ENCODE results near the gene HIC1.

Gene HIC1

GRCh38 chr17:2047590-2047989 is 7.3 kb upstream of the HIC1 start:
- DNase-seq: no peak

DNA sequence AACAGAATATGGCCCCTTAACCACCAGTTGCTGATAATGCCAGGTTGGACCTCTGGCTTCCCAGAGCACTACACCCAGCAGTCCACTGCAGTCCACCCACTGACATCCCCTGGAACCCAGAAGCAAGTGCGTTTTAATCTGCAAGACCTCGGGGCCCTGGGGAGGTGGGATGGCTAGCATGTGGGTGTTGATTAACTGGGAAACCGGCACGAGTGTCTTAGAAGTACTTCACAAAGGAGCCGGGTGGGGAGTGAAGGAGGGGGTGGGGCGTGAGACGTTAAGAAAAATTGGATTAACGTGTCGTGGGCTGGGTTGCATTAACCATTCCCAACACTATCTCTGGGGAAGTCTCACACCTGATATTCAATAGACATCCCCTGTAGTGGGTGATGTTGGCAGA is 6.1 kb upstream of the HIC1 start:
- no peak for DNase-seq

GRCh38 chr17:2049333-2050299 is 5.3 kb upstream of the HIC1 start:
- peak; percentile 86 for DNase-seq

GRCh38 chr17:2050300-2051060 is 4.4 kb upstream of the HIC1 start:
- DNase-seq: peak; percentile 70

DNA sequence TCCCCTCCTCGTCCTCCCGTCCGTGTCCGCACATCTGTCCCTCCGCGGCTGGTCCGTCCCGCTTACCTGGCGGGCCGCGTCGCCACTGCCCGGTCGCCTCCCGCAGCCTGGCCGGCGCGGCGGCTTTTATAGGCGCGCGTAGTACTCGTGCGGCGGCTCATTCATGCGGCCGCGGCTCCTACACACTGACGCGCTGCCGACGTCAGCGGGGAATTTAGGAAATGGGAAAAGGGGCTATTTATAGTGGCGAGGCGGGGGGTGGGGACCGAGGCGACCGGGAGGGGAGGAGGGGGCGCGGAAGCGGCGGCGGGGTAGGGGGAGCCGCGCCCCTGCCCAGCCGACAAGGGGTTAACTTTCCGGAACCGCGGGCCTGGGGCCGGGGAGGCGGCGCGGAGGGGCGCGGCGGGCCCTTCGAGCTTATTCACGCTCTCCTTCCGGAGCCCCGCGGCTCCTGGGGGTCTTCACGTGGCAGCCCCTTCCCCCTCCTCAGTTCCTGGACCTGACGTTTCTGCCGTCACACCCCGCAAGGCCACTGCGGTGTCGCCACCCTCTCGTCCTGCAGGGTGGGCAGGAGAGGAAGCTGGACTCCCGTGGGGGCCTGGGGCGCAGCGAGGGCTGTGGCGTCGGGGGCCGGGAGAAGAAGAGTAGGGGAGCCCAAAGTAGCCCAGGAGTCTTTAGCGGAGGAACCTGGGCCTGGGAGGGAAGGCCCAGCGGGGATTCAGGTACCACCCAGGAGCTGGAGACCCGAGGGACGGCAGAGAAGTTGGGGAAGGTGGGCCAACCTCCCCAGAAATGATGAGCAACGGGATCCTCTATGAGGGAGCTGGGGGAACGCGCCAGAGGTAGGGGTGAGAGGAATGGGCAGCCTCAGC is 3.6 kb upstream of the HIC1 start:
- DNase-seq: no peak

DNA sequence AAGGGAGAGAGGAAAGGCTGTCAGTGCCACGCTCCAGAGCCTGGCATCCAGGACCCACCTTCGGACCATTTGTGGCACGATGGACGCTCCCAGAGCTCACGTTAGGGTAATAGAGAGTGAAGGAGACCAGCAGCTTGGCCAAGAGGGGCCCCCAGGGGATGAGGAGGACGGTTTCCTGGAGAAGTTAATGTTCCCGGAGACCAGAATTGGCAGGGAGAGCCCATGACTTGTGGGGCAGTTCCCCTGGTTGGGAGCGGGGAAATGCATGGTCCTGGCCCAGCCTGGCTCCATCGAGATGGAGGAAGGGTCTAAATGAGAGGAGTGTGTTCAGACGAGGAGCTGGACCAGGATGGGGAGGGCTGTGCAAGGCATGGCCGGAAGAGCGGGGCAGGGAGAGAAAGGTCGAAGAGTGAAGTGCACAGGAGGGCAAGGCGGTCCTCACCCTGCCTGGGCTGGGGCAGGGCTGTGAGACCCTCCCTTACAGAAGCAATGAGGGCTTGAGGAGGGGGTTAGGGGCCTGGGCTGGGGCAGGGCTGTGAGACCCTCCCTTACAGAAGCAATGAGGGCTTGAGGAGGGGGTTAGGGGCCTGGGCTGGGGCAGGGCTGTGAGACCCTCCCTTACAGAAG is 2.9 kb upstream of the HIC1 start:
- no peak for DNase-seq

GRCh38 chr17:2053380-2054261 is 1.3 kb upstream of the HIC1 start:
- DNase-seq: peak; percentile 70

GRCh38 chr17:2054262-2054511 is 716 bp upstream of the HIC1 start:
- no peak for DNase-seq

- DNase-seq: no peak
Measured at GRCh38 chr17:2055292-2056205, 646 bp downstream of the HIC1 start.

DNA sequence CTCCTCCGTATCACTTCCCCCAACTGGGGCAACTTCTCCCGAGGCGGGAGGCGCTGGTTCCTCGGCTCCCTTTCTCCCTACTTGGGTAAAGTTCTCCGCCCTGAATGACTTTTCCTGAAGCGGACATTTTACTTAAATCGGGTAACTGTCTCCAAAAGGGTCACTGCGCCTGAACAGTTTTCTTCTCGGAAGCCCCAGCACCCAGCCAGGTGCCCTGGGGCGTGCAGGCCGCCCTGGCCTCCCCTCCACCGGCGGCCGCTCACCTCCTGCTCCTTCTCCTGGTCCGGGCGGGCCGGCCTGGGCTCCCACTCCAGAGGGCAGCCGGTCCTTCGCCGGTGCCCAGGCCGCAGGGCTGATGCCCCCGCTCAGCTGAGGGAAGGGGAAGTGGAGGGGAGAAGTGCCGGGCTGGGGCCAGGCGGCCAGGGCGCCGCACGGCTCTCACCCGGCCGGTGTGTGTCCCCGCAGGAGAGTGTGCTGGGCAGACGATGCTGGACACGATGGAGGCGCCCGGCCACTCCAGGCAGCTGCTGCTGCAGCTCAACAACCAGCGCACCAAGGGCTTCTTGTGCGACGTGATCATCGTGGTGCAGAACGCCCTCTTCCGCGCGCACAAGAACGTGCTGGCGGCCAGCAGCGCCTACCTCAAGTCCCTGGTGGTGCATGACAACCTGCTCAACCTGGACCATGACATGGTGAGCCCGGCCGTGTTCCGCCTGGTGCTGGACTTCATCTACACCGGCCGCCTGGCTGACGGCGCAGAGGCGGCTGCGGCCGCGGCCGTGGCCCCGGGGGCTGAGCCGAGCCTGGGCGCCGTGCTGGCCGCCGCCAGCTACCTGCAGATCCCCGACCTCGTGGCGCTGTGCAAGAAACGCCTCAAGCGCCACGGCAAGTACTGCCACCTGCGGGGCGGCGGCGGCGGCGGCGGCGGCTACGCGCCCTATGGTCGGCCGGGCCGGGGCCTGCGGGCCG is 1.6 kb downstream of the HIC1 start:
- DNase-seq: peak; percentile 35

DNA sequence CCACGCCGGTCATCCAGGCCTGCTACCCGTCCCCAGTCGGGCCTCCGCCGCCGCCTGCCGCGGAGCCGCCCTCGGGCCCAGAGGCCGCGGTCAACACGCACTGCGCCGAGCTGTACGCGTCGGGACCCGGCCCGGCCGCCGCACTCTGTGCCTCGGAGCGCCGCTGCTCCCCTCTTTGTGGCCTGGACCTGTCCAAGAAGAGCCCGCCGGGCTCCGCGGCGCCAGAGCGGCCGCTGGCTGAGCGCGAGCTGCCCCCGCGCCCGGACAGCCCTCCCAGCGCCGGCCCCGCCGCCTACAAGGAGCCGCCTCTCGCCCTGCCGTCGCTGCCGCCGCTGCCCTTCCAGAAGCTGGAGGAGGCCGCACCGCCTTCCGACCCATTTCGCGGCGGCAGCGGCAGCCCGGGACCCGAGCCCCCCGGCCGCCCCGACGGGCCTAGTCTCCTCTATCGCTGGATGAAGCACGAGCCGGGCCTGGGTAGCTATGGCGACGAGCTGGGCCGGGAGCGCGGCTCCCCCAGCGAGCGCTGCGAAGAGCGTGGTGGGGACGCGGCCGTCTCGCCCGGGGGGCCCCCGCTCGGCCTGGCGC is 2.4 kb downstream of the HIC1 start:
- DNase-seq: no peak

- no peak for DNase-seq
Measured at GRCh38 chr17:2057760-2058585, 3.1 kb downstream of the HIC1 start.

GRCh38 chr17:2058586-2059546 is 4.0 kb downstream of the HIC1 start:
- peak; percentile 52 for DNase-seq

- no peak for DNase-seq
Measured at GRCh38 chr17:2059547-2060384, 4.9 kb downstream of the HIC1 start.

DNA sequence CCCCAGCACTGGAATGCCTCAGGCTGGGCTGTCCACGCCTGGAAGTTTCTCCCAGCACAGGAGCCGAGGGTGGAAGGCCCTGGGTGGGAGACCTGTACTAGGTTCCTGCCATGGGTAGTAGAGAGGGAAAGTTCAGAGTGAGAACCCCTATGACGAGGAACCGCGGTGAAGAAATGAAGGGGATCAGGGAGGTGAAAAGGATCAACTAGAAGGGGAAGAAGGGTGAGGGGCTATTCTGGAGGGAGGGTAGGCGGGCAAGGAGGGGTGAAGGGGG is 5.4 kb downstream of the HIC1 start:
- DNase-seq: no peak

All from effector CD4-positive, alpha-beta T cell (primary cell).